HG02571 (cell line): ENCODE measurements around the gene ADNP2.

Experiments used
- ATAC-seq: cut with Tn5 transposase; IDR thresholded peaks from one replicate; pipeline ENCODE4 v1.9.1; 2021; ENCODE audit warnings: mild to moderate bottlenecking, moderate library complexity; ENCODE audit not compliant: unreplicated experiment

Gene ADNP2

GRCh38 chr18:80108739-80109675 is at the start of gene ADNP2:
Gene ADNP2 (plus strand): TSS chr18:80109262. CDS start chr18:80117543, 8,281 bp downstream.
- peak; percentile 56 for ATAC-seq

GRCh38 chr18:80059945-80060344 is 49.1 kb upstream of the ADNP2 start:
- ATAC-seq: no peak

GRCh38 chr18:80065705-80066104 is 43.4 kb upstream of the ADNP2 start:
- ATAC-seq: no peak

GRCh38 chr18:80067321-80067720 is 41.7 kb upstream of the ADNP2 start:
- ATAC-seq: no peak

GRCh38 chr18:80067897-80068296 is 41.2 kb upstream of the ADNP2 start:
- ATAC-seq: no peak

- no peak for ATAC-seq
These were observed 40.3 kb upstream of the ADNP2 start for GRCh38 chr18:80068571-80069272.

GRCh38 chr18:80070825-80071224 is 38.2 kb upstream of the ADNP2 start:
- no peak for ATAC-seq

- no peak for ATAC-seq
These were observed 34.9 kb upstream of the ADNP2 start for GRCh38 chr18:80074183-80074582.

GRCh38 chr18:80074697-80075096 is 34.4 kb upstream of the ADNP2 start:
- ATAC-seq: no peak

- ATAC-seq: no peak
These were observed 33.1 kb upstream of the ADNP2 start for GRCh38 chr18:80075940-80076339.

- ATAC-seq: no peak
These were observed 32.7 kb upstream of the ADNP2 start for GRCh38 chr18:80076379-80076778.

GRCh38 chr18:80077873-80078272 is 31.2 kb upstream of the ADNP2 start:
- ATAC-seq: no peak

GRCh38 chr18:80086281-80086680 is 22.8 kb upstream of the ADNP2 start:
- no peak for ATAC-seq

- ATAC-seq: no peak
These were observed 21.0 kb upstream of the ADNP2 start for GRCh38 chr18:80088036-80088435.

GRCh38 chr18:80088823-80089222 is 20.2 kb upstream of the ADNP2 start:
- ATAC-seq: no peak

GRCh38 chr18:80095414-80095813 is 13.6 kb upstream of the ADNP2 start:
- no peak for ATAC-seq

- no peak for ATAC-seq
These were observed 13.0 kb upstream of the ADNP2 start for GRCh38 chr18:80096032-80096565.

GRCh38 chr18:80097201-80097600 is 11.9 kb upstream of the ADNP2 start:
- ATAC-seq: no peak

- ATAC-seq: no peak
These were observed 5.8 kb upstream of the ADNP2 start for GRCh38 chr18:80103231-80103630.

- no peak for ATAC-seq
These were observed 4.7 kb upstream of the ADNP2 start for GRCh38 chr18:80104364-80104779.

GRCh38 chr18:80105369-80106167 is 3.5 kb upstream of the ADNP2 start:
- ATAC-seq: no peak
